SK-N-MC (cell line): Measurements from ENCODE around the gene ASCC3.

ENCODE experiments used
- DNase-seq: peaks from one replicate; pipeline ENCODE4 v3.0.0-alpha.2; 2011; ENCODE audit warnings: low read depth, low spot score
- H3K27ac ChIP-seq: fragments of 200-600 bp; sonication (generic); 2 replicates; pipeline ENCODE4 v1.5.1; 2016; ENCODE audit warnings: mixed run types
- H3K36me3 ChIP-seq: fragments of 200-600 bp; sonication (generic); 2 replicates; pipeline ENCODE4 v1.6.1; 2017; ENCODE audit warnings: antibody characterized with exemption, low read length, mixed read lengths; ENCODE audit not compliant: insufficient read depth
- H3K4me3 ChIP-seq: fragments of 200-600 bp; sonication (generic); 2 replicates; pipeline ENCODE4 v1.5.1; 2016
- H3K9ac ChIP-seq: fragments of 200-600 bp; sonication (generic); 2 replicates; pipeline ENCODE4 v1.8.0; 2017; ENCODE audit warnings: mixed run types, mixed read lengths; ENCODE audit not compliant: insufficient read length
- H3K9me3 ChIP-seq: fragments of 200-600 bp; sonication (generic); 2 replicates; pipeline ENCODE4 v1.6.1; 2017; ENCODE audit warnings: low read depth, mild to moderate bottlenecking, antibody characterized with exemption, low read length, moderate library complexity, mixed read lengths
- EZH2 ChIP-seq: fragments of 200-600 bp; sonication (generic); IDR thresholded peaks from one replicate; pipeline ENCODE4 v1.6.1; 2017; ENCODE audit warnings: antibody characterized with exemption
- FOXP2 ChIP-seq: optimal IDR thresholded peaks from 2 replicates; pipeline ENCODE3; 2011; ENCODE audit warnings: mild to moderate bottlenecking, moderate library complexity; ENCODE audit not compliant: insufficient read depth; ENCODE audit errors: extremely low read length, control extremely low read depth
- POLR2AphosphoS5 ChIP-seq: IDR thresholded peaks from 2 replicates; pipeline ENCODE4 v1.6.1; 2012; ENCODE audit warnings: mild to moderate bottlenecking, low read depth, low read length, borderline replicate concordance

Gene ASCC3

GRCh38 chr6:100731411-100731810 is 149.7 kb downstream of the ASCC3 start:
- Histone ChIP-seq H3K27ac (no peak overlapping the region), H3K9me3 (no peaks in the 10 kb centered on the region), H3K9ac (no peak overlapping the region), H3K4me3 (no peak overlapping the region), H3K36me3 (no peaks in the 10 kb centered on the region)
- DNase-seq: no peak
- TF ChIP-seq POLR2AphosphoS5 (no peak), EZH2 (no peak), FOXP2 (no peak)

- no peaks in the 10 kb centered on the region for H3K36me3 ChIP-seq
- H3K9me3 ChIP-seq: no peaks in the 10 kb centered on the region
- TF ChIP-seq POLR2AphosphoS5 (peak; percentile 38; the same call in 1 of the 2 replicates), EZH2 (no peak)
- H3K9ac ChIP-seq: no peak overlapping the region
- no peak overlapping the region for H3K4me3 ChIP-seq
- no peak overlapping the region for H3K27ac ChIP-seq
- peak; percentile 58 for DNase-seq
Measured at GRCh38 chr6:100730001-100730980, 150.8 kb downstream of the ASCC3 start.

GRCh38 chr6:100726666-100727065 is 154.5 kb downstream of the ASCC3 start:
- H3K27ac ChIP-seq: no peak overlapping the region
- H3K4me3 ChIP-seq: no peak overlapping the region
- no peak for DNase-seq
- peaks cover 12% of the 10 kb centered on the region for H3K36me3 ChIP-seq
- no peaks in the 10 kb centered on the region for H3K9me3 ChIP-seq
- no peak overlapping the region for H3K9ac ChIP-seq
- TF ChIP-seq POLR2AphosphoS5 (no peak), FOXP2 (no peak), EZH2 (no peak)

GRCh38 chr6:100724696-100725095 is 156.4 kb downstream of the ASCC3 start:
- no peak for DNase-seq
- Histone ChIP-seq H3K9ac (no peak overlapping the region), H3K9me3 (no peaks in the 10 kb centered on the region), H3K27ac (no peak overlapping the region), H3K4me3 (no peak overlapping the region), H3K36me3 (peaks cover 19% of the 10 kb centered on the region)
- TF ChIP-seq POLR2AphosphoS5: no peak
- TF ChIP-seq FOXP2: no peak
- no peak for TF ChIP-seq EZH2

GRCh38 chr6:100724222-100724621 is 156.9 kb downstream of the ASCC3 start:
- TF ChIP-seq EZH2 (no peak), POLR2AphosphoS5 (no peak)
- no peak overlapping the region for H3K4me3 ChIP-seq
- no peak overlapping the region for H3K9ac ChIP-seq
- no peak overlapping the region for H3K27ac ChIP-seq
- DNase-seq: no peak
- H3K9me3 ChIP-seq: no peaks in the 10 kb centered on the region
- peaks cover 19% of the 10 kb centered on the region for H3K36me3 ChIP-seq

- Histone ChIP-seq H3K9me3 (no peaks in the 10 kb centered on the region), H3K27ac (no peak overlapping the region), H3K36me3 (peaks cover 19% of the 10 kb centered on the region), H3K9ac (no peak overlapping the region), H3K4me3 (no peak overlapping the region)
- TF ChIP-seq FOXP2: no peak
- no peak for DNase-seq
Measured at GRCh38 chr6:100721256-100721655, 159.9 kb downstream of the ASCC3 start.

GRCh38 chr6:100719883-100720682 is 161.0 kb downstream of the ASCC3 start:
- Histone ChIP-seq H3K9me3 (no peaks in the 10 kb centered on the region), H3K9ac (peak overlapping the region; percentile 40), H3K27ac (peak overlapping the region; percentile 47; the same call in 1 of the 2 replicates), H3K4me3 (peak overlapping the region; percentile 17), H3K36me3 (peaks cover 19% of the 10 kb centered on the region)
- TF ChIP-seq EZH2 (no peak), FOXP2 (no peak), POLR2AphosphoS5 (no peak)
- DNase-seq: peak; percentile 32

- Histone ChIP-seq H3K36me3 (no peaks in the 10 kb centered on the region; the same call in 1 of the 2 replicates), H3K4me3 (no peak overlapping the region), H3K9ac (no peak overlapping the region), H3K9me3 (no peaks in the 10 kb centered on the region), H3K27ac (no peak overlapping the region)
- TF ChIP-seq EZH2 (no peak), POLR2AphosphoS5 (no peak), FOXP2 (no peak)
- no peak for DNase-seq
Measured at GRCh38 chr6:100712997-100713396, 168.1 kb downstream of the ASCC3 start.
